CD4-positive, alpha-beta memory T cell (primary cell): Measurements from ENCODE around the gene NF1. TPM values are rescaled to one million over a fixed set of nuclear protein-coding genes. Genes with fewer than 3 reads are reported as not detected.

Experiments used
- CTCF ChIA-PET: fragments of 350-600 bp; sonication (Branson Sonifier 250); formaldehyde crosslinking; loops from one replicate; lab custom pipeline; 2021; ENCODE audit warnings: inconsistent platforms; ENCODE audit not compliant: partially characterized antibody; lab: Charles Lee
- POLR2A ChIA-PET: fragments of 350-600 bp; sonication (Branson Sonifier 250); formaldehyde crosslinking; loops from one replicate; lab custom pipeline; 2021; ENCODE audit not compliant: partially characterized antibody; lab: Charles Lee
- DNase-seq, 5 donors: peaks; one replicate each; pipeline versions ENCODE4 v3.0.0 to v3.0.0-alpha.2; 2020 to 2022; ENCODE audit warnings: mixed read lengths in 1 of 5
- H3K27ac ChIP-seq: one replicate; pipeline ENCODE4 v1.7.0; 2013; ENCODE audit warnings: low read depth, low read length
- H3K27me3 ChIP-seq: 2 replicates; pipeline ENCODE4 v1.7.0; 2013; ENCODE audit warnings: mild to moderate bottlenecking, low read length, moderate library complexity; ENCODE audit not compliant: insufficient read depth
- H3K36me3 ChIP-seq: 2 replicates; pipeline ENCODE4 v1.7.0; 2013; ENCODE audit warnings: mild to moderate bottlenecking, low read length, moderate library complexity; ENCODE audit not compliant: insufficient read depth
- H3K4me1 ChIP-seq: 2 replicates; pipeline ENCODE4 v1.7.0; 2013; ENCODE audit warnings: mild to moderate bottlenecking, low read length, moderate library complexity; ENCODE audit not compliant: insufficient read depth
- H3K4me3 ChIP-seq, 2 donors: one replicate each; pipeline ENCODE4 v1.7.0; 2013; ENCODE audit warnings: low read length in 2 of 2, mild to moderate bottlenecking in 1 of 2
- H3K9me3 ChIP-seq, 2 donors: one replicate each; pipeline ENCODE4 v1.7.0; 2013; ENCODE audit warnings: low read length in 2 of 2, control low read depth in 1 of 2; ENCODE audit not compliant: control insufficient read depth in 1 of 2
- H3K27ac Mint-ChIP-seq, 7 donors: one replicate each; pipeline ENCODE4 v1.8.0; 2020 to 2021; ENCODE audit warnings: mixed read lengths in 7 of 7, mild to moderate bottlenecking in 6 of 7, inconsistent platforms in 3 of 7, moderate library complexity in 3 of 7
- H3K27me3 Mint-ChIP-seq, 2 donors: one replicate each; pipeline ENCODE4 v1.8.0; 2020 to 2021; ENCODE audit warnings: mixed read lengths in 2 of 2
- H3K36me3 Mint-ChIP-seq, 2 donors: one replicate each; pipeline ENCODE4 v1.8.0; 2020 to 2021; ENCODE audit warnings: mixed read lengths in 2 of 2, inconsistent platforms in 1 of 2, mild to moderate bottlenecking in 1 of 2
- H3K4me1 Mint-ChIP-seq, 4 donors: one replicate each; pipeline ENCODE4 v1.8.0; 2020 to 2021; ENCODE audit warnings: mixed read lengths in 4 of 4, mild to moderate bottlenecking in 1 of 4
- H3K4me3 Mint-ChIP-seq, 8 donors: one replicate each; pipeline ENCODE4 v1.8.0; 2020 to 2021; ENCODE audit warnings: mixed read lengths in 8 of 8, mild to moderate bottlenecking in 7 of 8, moderate library complexity in 6 of 8, inconsistent platforms in 3 of 8
- H3K9me3 Mint-ChIP-seq, 8 donors: one replicate each; pipeline ENCODE4 v1.8.0; 2020 to 2021; ENCODE audit warnings: mixed read lengths in 8 of 8, mild to moderate bottlenecking in 5 of 8, inconsistent platforms in 3 of 8, moderate library complexity in 1 of 8
- intact Hi-C: fragments of 100-400 bp; cut with micrococcal nuclease; formaldehyde crosslinking; loops from one replicate; pipeline ENCODE4 v1.15.1; 2023
- polyA plus RNA-seq, 2 donors: library from polyadenylated mRNA; unstranded; fragments of 300-500 nt; fragmentation: Illumina TruSeq; gene quantifications; one replicate each; pipeline ENCODE4 v1.2.3, GENCODE V29; 2021
- total RNA-seq, 2 experiments: library from RNA; stranded (reverse); gene quantifications; one replicate each; pipeline ENCODE4 v1.2.3, GENCODE V29; 2021

NF1 gene
- total and polyA plus RNA-seq, 4 experiments from 2014 or later, result 5.5 to 52.4 (median 27.9) TPM

GRCh38 chr17:31413081-31413799, 318.5 kb downstream of the NF1 start:
- Histone ChIP-seq H3K27ac (no peak overlapping the region), H3K4me3 (no peak overlapping the region), H3K4me1 (no peaks in the 10 kb centered on the region), H3K27me3 (no peaks in the 10 kb centered on the region), H3K9me3 (no peaks in the 10 kb centered on the region), H3K36me3 (no peaks in the 10 kb centered on the region)
- ChIA-PET POLR2A (no interaction called here), CTCF (no interaction called here)
- no peak for DNase-seq
- Mint-ChIP-seq H3K4me1 (no peaks in the 10 kb centered on the region), H3K4me3 (no peak overlapping the region), H3K9me3 (peaks cover 0 to 1% (median 0%) of the 10 kb centered on the region in 8 donors), H3K36me3 (no peaks in the 10 kb centered on the region), H3K27ac (no peak overlapping the region), H3K27me3 (no peaks in the 10 kb centered on the region)
- intact Hi-C loops, result no loop called here

GRCh38 chr17:31413874-31414549, 319.2 kb downstream of the NF1 start:
- no peak overlapping the region for H3K4me3 ChIP-seq
- no peaks in the 10 kb centered on the region for H3K36me3 ChIP-seq
- no peaks in the 10 kb centered on the region for H3K36me3 Mint-ChIP-seq
- DNase-seq, result no peak
- ChIA-PET CTCF (no interaction called here), POLR2A (no interaction called here)
- H3K4me1 ChIP-seq, result no peaks in the 10 kb centered on the region
- no peaks in the 10 kb centered on the region for H3K4me1 Mint-ChIP-seq
- no peak overlapping the region for H3K27ac ChIP-seq
- H3K27me3 ChIP-seq, result no peaks in the 10 kb centered on the region
- no peak overlapping the region for H3K27ac Mint-ChIP-seq
- H3K4me3 Mint-ChIP-seq, result no peak overlapping the region
- intact Hi-C loops, result no loop called here
- H3K9me3 ChIP-seq, result no peaks in the 10 kb centered on the region
- no peaks in the 10 kb centered on the region for H3K27me3 Mint-ChIP-seq
- peaks cover 0 to 1% (median 0%) of the 10 kb centered on the region in 8 donors for H3K9me3 Mint-ChIP-seq

GRCh38 chr17:31414550-31414918, 319.8 kb downstream of the NF1 start:
- Mint-ChIP-seq H3K36me3 (no peaks in the 10 kb centered on the region), H3K27ac (no peak overlapping the region)

GRCh38 chr17:31415004-31415454, 320.3 kb downstream of the NF1 start:
- Mint-ChIP-seq H3K27ac (no peak overlapping the region), H3K36me3 (no peaks in the 10 kb centered on the region), H3K4me1 (no peaks in the 10 kb centered on the region), H3K4me3 (no peak overlapping the region), H3K27me3 (no peaks in the 10 kb centered on the region), H3K9me3 (no peaks in the 10 kb centered on the region)
- Histone ChIP-seq H3K27me3 (no peaks in the 10 kb centered on the region), H3K27ac (no peak overlapping the region), H3K4me1 (no peaks in the 10 kb centered on the region), H3K4me3 (no peak overlapping the region), H3K9me3 (no peaks in the 10 kb centered on the region), H3K36me3 (no peaks in the 10 kb centered on the region)
- DNase-seq, result no peak
- intact Hi-C loops, result no loop called here
- CTCF ChIA-PET, result interaction anchor here (1.3 kb wide), 1 partner anchor 26 kb away, joined by 3 read pairs; no protein-coding TSS in a partner anchor
- POLR2A ChIA-PET, result no interaction called here

More at GRCh38 chr17:31414550-31414918, 319.8 kb downstream of the NF1 start:
- H3K9me3 Mint-ChIP-seq, result peaks cover 0 to 1% (median 0%) of the 10 kb centered on the region in 8 donors
- no peak for DNase-seq
- H3K4me3 Mint-ChIP-seq, result no peak overlapping the region
- H3K27me3 Mint-ChIP-seq, result no peaks in the 10 kb centered on the region
- Histone ChIP-seq H3K9me3 (no peaks in the 10 kb centered on the region), H3K27me3 (no peaks in the 10 kb centered on the region), H3K36me3 (no peaks in the 10 kb centered on the region), H3K4me1 (no peaks in the 10 kb centered on the region), H3K4me3 (no peak overlapping the region), H3K27ac (no peak overlapping the region)
- H3K4me1 Mint-ChIP-seq, result no peaks in the 10 kb centered on the region
- POLR2A ChIA-PET, result no interaction called here
- CTCF ChIA-PET, result no interaction called here
- intact Hi-C loops, result no loop called here

- Mint-ChIP-seq H3K36me3 (no peaks in the 10 kb centered on the region), H3K4me1 (no peaks in the 10 kb centered on the region), H3K27ac (no peak overlapping the region), H3K9me3 (no peaks in the 10 kb centered on the region), H3K4me3 (no peak overlapping the region), H3K27me3 (no peaks in the 10 kb centered on the region)
- CTCF ChIA-PET, result interaction anchor here (1.3 kb wide), 1 partner anchor 26 kb away, joined by 3 read pairs; no protein-coding TSS in a partner anchor
- H3K36me3 ChIP-seq, result no peaks in the 10 kb centered on the region
- H3K27ac ChIP-seq, result no peak overlapping the region
- H3K4me3 ChIP-seq, result no peak overlapping the region
- H3K27me3 ChIP-seq, result no peaks in the 10 kb centered on the region
- POLR2A ChIA-PET, result no interaction called here
- no peaks in the 10 kb centered on the region for H3K9me3 ChIP-seq
- H3K4me1 ChIP-seq, result no peaks in the 10 kb centered on the region
- intact Hi-C loops, result no loop called here
- no peak for DNase-seq
Measured at GRCh38 chr17:31415640-31416502, 321.1 kb downstream of the NF1 start.

- no peaks in the 10 kb centered on the region for H3K4me1 Mint-ChIP-seq
- H3K4me3 Mint-ChIP-seq, result no peak overlapping the region
Measured at GRCh38 chr17:31416503-31416923, 321.7 kb downstream of the NF1 start.

More at GRCh38 chr17:31416503-31416923, 321.7 kb downstream of the NF1 start:
- no peaks in the 10 kb centered on the region for H3K27me3 ChIP-seq
- H3K9me3 ChIP-seq, result no peaks in the 10 kb centered on the region
- Mint-ChIP-seq H3K36me3 (no peaks in the 10 kb centered on the region), H3K27ac (no peak overlapping the region), H3K9me3 (no peaks in the 10 kb centered on the region), H3K27me3 (no peaks in the 10 kb centered on the region)
- H3K4me1 ChIP-seq, result no peaks in the 10 kb centered on the region
- ChIA-PET POLR2A (no interaction called here), CTCF (no interaction called here)
- no peak overlapping the region for H3K4me3 ChIP-seq
- intact Hi-C loops, result no loop called here
- DNase-seq, result no peak
- no peaks in the 10 kb centered on the region for H3K36me3 ChIP-seq
- H3K27ac ChIP-seq, result no peak overlapping the region
